Measurements from ENCODE around the gene HMGN3.

HMGN3 gene

DNA sequence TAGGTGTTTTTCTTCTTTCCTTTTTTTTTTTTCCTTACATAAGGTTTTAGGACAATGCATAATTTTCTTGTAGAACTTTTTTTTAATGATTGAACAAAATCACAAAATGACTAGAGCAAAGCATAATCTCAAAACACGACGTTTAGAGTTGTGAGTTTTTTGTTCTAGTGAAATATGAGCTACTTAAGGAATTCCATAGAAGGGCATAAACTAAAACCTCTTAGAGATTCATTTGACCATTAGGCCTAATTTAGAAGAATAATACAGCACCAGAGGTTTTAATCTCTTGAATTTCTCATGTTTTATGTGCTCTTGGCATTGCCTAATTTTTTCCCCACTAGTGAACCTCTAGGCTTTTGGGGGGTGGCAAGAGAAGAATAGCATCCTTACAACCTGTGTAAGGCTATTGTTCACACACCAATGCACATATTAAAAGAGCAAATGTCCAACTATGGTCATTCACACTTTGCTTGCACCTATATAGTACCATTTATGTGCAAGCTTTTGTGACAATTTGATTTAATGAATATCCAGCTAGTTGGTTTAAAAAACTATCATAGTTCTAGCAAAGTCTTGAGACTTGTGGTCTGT, 44.6 kb downstream of the HMGN3 start:
- no peak for DNase-seq (ENCODE audit: low read depth)
- no peak overlapping the region for H3K4me3 ChIP-seq (ENCODE audit: control insufficient read depth, low read depth, low read length)
- TF ChIP-seq, protein P1, sequence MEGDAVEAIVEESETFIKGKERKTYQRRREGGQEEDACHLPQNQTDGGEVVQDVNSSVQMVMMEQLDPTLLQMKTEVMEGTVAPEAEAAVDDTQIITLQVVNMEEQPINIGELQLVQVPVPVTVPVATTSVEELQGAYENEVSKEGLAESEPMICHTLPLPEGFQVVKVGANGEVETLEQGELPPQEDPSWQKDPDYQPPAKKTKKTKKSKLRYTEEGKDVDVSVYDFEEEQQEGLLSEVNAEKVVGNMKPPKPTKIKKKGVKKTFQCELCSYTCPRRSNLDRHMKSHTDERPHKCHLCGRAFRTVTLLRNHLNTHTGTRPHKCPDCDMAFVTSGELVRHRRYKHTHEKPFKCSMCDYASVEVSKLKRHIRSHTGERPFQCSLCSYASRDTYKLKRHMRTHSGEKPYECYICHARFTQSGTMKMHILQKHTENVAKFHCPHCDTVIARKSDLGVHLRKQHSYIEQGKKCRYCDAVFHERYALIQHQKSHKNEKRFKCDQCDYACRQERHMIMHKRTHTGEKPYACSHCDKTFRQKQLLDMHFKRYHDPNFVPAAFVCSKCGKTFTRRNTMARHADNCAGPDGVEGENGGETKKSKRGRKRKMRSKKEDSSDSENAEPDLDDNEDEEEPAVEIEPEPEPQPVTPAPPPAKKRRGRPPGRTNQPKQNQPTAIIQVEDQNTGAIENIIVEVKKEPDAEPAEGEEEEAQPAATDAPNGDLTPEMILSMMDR (conservative IDR thresholded peaks at IDR 0.05; ENCODE audit: control insufficient read depth, insufficient read depth, low read depth, low read length), result no peak

DNA sequence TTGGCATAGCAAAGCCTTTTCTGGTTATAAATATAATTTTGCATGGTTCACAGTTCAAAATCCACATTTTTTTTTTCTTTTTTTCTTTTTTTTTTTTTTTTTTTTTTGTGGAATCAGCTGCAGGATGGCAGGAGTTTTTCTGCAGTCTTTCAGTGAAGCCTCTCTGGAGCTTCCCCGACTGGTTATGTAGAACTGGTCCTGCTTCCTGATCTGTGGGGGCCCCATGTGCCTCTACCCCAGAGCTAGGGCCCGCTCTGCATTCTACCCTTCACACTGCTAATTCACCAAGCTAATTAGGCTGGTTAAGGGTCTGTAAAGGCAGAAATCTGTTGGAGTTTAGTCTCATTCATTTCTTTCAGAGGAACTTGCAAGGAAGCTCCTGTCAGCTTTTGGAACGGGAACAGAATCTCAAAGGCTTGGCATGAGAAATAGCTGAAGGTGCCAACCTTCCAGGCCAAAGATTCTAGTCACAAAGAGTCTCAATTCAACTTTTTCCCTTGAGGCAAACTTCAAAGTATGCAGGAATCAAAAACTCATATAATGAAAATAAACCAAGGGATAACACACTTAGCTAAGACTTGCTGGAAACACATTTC, 45.5 kb downstream of the HMGN3 start:
- H3K4me3 ChIP-seq (ENCODE audit: control insufficient read depth, low read depth, low read length), result no peak overlapping the region
- TF ChIP-seq, protein P1 (conservative IDR thresholded peaks at IDR 0.05; ENCODE audit: control insufficient read depth, insufficient read depth, low read depth, low read length), result no peak
- no peak for DNase-seq (ENCODE audit: low read depth)

DNA sequence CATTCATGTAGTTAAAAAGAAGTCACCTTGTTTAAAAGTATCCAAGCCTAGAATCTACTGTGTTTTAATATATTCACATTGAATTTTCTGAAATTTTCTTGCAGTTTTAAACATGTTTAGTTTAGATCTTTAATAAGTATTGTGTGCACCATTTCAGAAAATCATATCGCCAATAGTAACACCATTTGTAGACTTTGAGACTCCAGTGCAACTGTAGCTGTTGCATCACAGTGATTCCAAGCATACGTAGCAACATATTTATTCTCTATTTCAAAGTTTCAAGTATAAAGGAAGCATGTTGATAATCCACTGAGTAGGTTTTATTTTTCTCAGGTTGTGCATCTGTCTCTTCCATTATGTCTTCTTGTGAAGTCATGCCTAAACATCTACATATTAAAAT, 46.4 kb downstream of the HMGN3 start:
- TF ChIP-seq, protein P1 (conservative IDR thresholded peaks at IDR 0.05; ENCODE audit: control insufficient read depth, insufficient read depth, low read depth, low read length), result no peak
- DNase-seq (ENCODE audit: low read depth), result no peak

DNA sequence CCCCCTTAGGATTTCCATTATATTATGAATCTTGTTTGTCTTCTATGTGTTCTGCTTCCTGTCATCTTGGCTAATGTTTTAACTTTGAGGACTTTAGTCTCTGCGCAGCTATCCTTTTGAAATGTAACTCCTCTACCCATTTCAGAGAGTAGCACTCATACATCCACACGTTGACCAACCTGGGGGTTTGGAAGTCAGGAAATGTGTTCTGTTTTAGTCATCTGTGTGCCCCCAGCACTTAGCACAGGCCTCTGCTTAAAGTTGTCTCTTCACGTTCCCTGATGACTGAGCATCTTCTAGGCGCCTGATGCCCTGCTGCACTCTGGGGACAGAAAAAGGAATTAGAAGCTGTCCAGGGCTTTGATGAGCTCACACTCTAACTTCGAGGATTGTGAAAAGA, 47.9 kb downstream of the HMGN3 start:
- TF ChIP-seq, protein P1 (conservative IDR thresholded peaks at IDR 0.05; ENCODE audit: control insufficient read depth, insufficient read depth, low read depth, low read length), result no peak
- DNase-seq (ENCODE audit: low read depth), result no peak

More for the DNA sequence above, 46.4 kb downstream of the HMGN3 start:
- no peak overlapping the region for H3K4me3 ChIP-seq (ENCODE audit: control insufficient read depth, low read depth, low read length)

GRCh38 chr6:79184641-79185040, 49.8 kb downstream of the HMGN3 start:
- TF ChIP-seq, protein P1 (conservative IDR thresholded peaks at IDR 0.05; ENCODE audit: control insufficient read depth, insufficient read depth, low read depth, low read length), result no peak
- no peak for DNase-seq (ENCODE audit: low read depth)
- no peak overlapping the region for H3K4me3 ChIP-seq (ENCODE audit: control insufficient read depth, low read depth, low read length)

More for the DNA sequence above, 47.9 kb downstream of the HMGN3 start:
- H3K4me3 ChIP-seq (ENCODE audit: control insufficient read depth, low read depth, low read length), result no peak overlapping the region

DNA sequence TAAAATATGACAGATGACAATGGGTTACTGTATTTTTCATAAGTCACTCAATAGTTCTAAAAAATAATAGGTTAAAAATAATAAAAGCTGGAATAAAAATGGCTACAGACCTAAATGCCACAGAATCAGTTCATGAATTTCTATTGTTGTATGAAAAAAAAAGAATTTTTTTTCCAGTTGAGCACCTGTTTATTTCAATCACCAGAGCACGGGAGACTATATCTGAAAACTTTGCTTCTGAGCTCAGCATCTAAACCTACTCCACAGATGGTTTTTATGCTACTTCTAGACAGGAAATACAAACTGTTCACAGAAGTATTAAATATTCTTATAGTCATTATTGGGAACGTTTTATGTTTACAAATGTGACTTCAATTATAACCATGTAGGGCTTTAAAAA, 50.4 kb downstream of the HMGN3 start:
- TF ChIP-seq, protein P1 (conservative IDR thresholded peaks at IDR 0.05; ENCODE audit: control insufficient read depth, insufficient read depth, low read depth, low read length), result no peak
- no peak overlapping the region for H3K4me3 ChIP-seq (ENCODE audit: control insufficient read depth, low read depth, low read length)
- DNase-seq (ENCODE audit: low read depth), result no peak

Data from fibroblast of mammary gland (primary cell).